Measurements from ENCODE around the gene IFIT3. TPM values are rescaled to one million over a fixed set of nuclear protein-coding genes. Genes with fewer than 3 reads are reported as not detected.

The IFIT3 gene
- total RNA-seq, 1 donor from 2014 or later = 8.1 TPM

DNA sequence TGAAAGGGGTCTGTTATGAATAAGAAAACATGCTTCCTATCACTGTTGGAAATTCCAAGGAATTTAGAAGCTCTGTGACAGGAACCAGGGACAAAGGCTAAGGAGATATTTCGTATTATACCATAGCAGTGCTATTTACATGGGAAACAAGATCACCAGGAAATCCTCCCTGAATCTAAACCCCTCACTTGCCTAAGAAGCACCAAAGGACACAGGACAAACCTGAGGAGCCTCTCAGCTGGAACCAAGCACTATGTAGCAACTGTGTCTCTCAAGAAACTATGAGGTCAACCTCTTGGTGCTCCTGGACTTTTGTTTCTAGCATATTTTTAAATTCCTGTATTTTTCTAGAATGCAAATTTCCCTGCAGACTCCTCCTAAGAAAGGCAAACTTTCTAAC is 29.3 kb downstream of the IFIT3 start:
- DNase-seq (ENCODE audit: low read depth in 2 of 2) = no peak

DNA sequence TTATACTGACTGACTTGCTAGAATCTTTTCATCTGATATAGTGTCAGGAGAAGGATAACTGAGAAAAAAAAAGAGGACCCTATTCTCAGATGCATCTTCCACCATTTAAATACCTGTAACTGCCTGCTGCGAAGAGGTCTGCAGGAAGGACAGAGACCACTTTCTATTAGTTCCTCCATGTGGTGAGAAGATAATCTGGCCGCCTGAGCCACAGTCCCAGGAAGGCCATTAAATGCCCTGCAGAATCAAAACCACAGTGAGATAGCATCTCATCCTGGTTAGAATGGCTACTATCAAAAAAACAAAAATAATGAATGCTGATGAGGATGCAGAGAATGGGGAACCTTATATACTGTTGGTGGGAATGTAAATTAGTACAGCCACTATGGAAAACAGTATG is 30.2 kb downstream of the IFIT3 start:
- no peak for DNase-seq (ENCODE audit: low read depth in 2 of 2)

DNA sequence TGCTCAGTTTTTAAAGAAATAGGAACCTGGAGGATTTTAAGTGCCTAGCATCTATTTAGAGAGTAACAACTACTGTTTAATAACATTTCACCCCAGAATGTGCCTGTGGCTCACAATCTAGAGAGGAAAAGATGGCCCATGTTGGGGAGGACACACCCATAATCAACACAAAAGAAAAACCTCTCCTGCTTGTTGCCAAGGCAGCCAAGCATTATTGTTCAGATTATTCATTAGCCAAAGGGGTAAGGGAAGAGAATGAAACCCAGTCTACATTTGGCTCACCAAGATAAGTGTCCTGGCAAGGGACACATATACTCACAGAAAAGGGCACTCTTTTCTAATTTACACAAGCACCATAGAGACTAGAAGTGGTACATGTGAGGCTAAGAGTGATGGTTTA is 32.4 kb downstream of the IFIT3 start:
- DNase-seq (ENCODE audit: low read depth in 2 of 2) = no peak

DNA sequence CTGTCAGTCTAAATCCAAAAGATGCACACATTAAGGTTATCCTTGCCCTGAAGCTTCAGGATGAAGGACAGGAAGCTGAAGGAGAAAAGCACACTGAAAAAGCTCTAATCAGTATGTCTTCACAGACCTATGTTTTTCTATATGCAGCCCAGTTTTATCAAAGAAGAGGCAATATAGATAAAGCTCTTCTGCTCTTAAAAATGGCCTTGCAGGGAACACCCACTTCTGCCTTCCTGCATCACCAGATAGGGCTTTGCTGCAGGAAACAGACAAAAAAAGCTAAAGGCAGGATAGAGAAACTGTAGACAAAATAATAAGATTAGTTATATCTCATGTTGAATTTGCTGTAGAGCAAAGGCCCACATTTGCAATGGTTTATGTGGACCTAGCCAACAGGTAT is 35.1 kb downstream of the IFIT3 start:
- DNase-seq (ENCODE audit: low read depth in 2 of 2) = no peak

DNA sequence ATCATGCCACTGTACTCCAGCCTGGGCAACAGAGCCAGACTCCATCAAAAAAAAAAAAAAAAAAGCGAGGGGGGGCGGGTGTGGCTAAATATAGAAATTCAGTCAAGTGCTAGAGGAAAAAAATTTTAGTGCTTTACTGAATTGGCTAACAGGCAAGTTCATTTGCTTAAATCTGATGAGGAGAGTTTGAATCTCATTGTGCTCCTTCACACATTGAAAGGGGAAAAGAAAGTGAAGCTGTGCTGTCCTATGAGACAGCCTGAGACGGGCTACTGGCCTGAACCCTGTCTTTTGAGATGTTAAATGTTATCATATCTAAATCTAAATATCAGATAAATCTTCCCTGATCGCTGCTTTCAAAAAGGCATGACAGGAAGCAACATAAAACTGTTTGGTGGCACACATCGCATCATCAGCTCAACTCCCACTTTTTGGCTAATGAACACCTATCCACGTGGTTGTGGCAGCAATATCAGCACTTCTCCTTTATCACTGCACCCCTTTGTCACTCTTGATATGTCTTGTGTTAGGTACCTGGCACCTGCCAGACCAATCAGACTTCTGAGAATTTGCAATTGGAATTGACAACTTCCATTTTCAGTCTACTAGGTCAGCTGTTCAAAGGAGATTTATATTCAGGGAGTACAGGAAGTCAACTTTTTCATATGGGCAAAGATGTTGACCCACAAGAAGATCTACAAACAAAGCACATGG is 36.1 kb downstream of the IFIT3 start:
- DNase-seq (ENCODE audit: low read depth in 2 of 2) = no peak

DNA sequence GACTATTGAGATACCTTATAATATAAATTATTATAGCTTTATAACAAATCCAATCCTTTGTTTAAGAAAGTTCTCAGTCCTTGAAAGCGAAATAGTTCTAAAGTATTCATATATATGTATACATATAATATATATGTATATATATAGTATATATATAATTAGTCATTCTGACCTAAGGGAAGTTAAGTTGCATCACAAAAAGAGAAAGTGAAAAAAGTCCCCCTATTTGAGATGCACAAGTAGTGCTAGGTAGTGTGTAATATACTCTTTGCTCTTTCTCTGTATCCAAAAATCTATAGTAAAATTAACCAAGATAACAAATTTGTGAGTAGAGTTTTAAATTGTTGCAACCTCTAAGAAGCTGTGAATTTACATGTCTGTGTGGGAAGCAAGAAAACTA is 36.7 kb downstream of the IFIT3 start:
- DNase-seq (ENCODE audit: low read depth in 2 of 2) = no peak

DNA sequence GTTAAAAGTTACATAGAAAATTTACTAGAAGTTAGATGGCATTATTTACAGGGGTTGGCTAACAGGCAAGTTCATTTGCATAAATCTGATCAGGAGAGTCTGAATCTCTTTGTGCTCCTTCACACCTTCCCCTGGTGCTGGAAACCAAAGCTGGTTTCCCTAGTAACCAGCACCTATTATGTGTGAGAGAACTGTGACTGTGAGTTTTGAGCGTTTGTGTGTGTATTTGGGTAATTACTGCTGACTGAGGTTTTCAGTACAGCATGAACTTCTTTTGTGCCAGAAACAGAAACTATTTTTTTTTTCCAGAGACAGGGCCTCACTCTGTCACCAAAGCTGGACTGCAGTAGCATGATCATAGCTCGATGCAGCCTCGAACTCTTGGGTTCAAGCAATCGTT is 39.7 kb downstream of the IFIT3 start:
- peak in 1 of 2 donors; percentile 66 for DNase-seq (ENCODE audit: low read depth in 2 of 2)

DNA sequence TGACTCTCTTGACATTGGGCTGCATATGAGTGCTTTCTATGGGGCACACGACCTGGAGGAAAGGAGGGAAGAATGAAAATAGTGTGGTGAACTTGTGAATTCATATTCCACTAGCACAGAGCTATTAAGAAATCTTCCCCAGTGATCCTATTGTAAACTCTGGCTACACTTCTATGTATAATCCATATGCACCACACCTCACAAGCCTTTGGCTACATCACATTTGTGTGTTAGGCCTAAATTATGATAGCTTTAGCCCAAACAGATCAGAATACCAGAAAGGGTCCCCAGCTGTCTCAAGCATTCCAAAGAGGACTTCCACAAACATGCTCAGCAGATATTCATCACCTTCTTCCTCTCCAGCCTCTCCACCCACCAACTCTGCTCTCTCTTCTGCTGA is 40.3 kb downstream of the IFIT3 start:
- DNase-seq (ENCODE audit: low read depth in 2 of 2) = no peak

DNA sequence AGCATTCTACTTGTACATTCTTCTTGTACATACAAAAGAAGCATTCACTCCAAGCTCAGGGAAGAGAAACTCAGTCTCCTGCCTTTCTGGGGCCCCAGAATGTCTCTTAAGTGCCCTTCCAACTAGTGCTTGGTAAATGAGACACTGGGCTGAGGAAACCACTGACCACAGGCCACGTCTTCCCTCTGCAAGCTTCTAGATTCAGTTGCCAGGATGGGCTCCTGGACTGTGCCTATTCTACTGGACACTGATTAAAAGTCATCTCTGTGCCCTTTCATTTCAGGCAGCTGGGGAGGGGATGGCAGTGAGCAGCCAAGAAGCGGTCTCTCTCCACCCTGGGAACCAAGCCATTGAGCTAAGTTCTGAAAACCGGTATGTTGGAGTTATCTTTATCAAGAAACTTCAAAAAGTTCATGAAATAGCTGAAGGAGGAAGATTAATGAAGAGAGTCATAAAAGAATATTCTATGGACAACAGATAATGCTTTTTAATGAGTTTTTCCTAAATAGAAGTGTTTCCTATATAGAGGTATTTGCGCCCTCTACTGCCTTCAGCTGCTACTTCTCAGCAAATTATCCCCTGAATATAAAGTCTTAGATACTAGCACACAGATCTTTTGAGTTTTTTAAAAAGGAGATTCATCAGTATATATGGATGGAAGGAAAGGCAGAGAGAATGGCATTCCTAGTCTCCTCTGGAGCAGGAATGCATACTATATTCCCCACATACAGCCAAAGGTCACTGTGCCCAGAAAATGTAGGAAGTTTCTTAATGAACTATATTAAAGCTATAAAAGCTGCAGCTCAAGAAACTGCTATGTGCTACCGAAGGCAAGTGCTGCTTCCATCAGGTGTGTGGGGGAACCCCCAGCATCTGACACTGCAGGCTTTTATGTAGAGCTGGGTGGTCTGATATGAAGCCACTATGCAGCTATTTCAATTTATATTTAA is 41.6 kb downstream of the IFIT3 start:
- DNase-seq (ENCODE audit: low read depth in 2 of 2) = peak; percentile 64 to 73

DNA sequence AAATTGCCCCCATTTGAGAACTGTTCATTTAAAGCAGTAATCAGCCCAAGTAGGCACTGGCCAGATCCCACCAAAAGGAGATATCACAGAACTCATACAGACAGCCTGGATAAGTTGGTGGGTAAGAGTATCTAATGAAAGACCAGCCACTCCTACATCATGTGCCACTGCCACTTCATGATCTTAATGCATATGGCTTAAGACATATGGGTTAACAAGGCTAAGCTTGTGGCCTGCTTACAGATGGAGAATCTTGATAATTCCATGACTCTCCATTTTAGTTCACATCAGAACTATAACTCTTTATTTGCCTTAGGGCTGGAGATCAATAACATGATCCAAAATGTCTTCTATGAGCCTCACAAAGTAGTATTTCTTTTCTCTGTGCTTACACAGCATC is 43.3 kb downstream of the IFIT3 start:
- no peak for DNase-seq (ENCODE audit: low read depth in 2 of 2)

DNA sequence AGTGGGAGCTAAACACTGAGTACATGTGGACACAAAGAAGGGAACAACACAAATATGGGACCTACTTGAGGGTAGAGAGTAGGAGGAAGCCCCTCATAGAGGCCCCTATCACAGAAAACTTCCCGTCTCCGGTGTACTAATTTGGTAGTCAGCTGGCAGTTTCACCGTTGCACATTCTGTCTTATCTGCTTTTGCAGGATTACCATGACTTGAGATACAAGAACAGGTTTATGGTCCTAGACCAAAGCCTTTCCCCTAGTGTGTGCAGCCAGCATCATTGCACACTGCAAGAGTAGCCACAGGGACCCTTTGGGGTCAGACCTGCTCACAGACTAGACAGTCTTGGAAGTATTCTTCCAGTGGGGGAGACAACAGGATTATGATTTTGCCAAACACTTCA is 44.2 kb downstream of the IFIT3 start:
- DNase-seq (ENCODE audit: low read depth in 2 of 2) = no peak

DNA sequence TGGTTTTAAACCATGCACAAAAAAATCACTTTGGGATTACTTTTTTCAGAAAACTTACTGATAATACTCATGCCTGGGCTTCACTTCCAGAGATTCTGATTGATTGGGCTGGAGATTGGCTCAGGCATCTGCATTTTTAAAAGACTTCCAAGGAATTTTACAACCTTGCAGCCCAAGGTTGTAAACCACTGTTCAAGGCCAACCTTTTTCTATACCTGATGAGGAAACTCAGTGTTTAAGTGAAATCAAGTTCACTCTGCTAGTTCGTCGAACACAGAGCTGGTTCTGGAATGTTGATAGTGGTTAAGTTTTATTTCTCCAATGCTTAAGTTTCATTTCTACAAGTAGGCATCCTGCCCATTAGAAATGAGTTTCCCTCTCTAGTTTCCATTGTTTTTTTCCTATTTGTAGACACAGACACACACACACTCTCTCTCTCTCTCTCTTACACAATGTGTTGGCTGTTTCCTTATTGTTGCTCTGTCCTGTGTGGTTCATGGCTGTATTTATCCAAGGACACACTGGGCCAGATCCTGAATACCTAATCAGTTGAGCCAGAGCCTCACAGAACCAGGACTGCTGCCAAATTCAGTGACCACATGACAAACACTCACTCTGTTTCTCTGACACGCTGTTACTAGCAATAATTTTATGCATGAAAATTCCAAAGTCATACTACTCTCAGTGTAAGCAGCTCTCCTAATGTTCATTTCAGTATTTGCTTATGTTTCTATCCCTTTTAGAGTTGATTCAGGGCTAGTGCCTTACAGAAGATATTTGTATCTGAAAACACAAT is 46.3 kb downstream of the IFIT3 start:
- DNase-seq (ENCODE audit: low read depth in 2 of 2) = peak; percentile 94 to 99

DNA sequence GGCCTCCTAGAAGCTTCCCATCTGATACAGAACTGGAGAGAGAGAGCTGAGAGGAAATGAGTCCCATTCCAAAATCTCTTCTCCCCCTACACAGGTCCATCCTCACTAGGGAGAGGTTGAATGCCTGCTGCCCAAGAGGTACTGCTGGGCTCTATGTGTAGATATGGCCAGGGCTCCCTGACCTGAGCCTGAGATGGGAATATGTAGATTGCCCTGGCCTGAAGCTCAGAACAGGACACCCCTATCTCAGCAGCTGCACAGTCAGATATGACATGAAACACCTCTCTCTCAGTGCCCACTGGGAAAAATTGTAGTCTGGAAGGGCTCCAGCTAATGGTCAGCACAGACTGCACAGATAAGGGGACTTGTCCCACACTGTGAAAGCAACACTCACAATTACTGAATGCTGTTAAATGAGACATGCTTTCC is 46.9 kb downstream of the IFIT3 start:
- peak in 1 of 2 donors; percentile 77 for DNase-seq (ENCODE audit: low read depth in 2 of 2)

DNA sequence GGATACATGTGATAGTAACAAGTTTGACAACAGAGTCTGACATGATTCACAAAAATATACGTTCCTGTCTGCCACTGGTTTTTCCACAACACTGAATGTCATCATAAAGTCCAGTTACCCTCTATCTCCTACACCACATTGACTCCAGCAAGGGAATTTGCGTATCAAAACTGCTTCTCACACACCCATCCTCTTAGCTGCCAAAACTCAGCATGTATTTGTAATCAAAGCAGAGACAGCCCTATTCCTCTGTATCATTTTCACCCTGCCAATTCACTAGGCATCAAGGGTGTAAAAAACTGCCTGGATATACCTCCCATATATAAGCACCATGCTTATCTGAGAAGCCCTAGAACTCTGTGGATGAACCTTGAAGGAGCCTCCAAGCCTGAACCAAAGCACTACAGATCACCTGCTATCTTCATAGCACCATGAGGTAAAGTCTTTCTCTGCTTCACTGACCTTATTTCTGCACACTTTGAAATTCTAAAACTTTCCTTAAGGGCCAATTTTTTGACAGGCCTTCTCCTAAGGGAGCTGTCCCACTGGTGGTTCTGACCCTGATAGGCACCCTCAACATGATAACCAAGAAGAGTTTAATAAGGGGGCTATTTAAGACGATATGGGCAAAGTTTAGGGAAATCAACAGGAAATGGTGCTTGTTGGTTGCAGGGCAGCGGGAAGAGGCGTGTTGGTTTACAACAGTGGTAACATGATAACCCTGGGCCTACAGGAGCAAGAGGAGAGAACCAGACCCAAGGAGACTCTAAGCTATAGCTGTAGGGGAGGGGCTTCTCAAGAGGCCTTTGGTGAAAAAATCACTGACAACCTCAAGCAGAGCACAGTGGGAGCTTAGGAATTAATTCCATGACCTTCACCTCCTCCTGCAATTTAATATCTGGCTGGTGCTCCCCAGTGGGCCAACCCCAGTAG is 50.2 kb downstream of the IFIT3 start, which contains the start of gene IFIT1B:
TSS of gene IFIT1B (plus strand) at position 352 of the 933 bp plus-strand sequence. CDS start at position 432, 80 bp downstream.
- DNase-seq (ENCODE audit: low read depth in 2 of 2) = no peak

DNA sequence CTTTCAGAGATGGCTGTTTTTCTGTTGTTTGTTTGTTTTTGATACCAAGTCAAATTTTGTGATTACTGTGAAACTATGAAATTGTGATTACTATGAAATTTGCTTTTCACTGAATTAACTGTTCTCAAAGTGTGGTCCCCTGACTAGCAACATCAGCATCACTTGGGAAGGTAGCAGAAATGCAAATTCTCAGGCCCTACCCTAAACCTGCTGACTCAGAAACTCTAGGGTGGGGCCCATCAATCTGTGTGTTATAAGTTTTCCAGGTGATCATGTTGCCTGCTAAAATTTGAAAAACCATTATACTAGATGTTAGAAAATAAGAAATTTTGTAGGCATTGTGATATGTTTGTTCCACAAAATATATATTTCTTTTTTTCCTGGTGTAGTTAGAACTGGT is 51.3 kb downstream of the IFIT3 start:
- no peak for DNase-seq (ENCODE audit: low read depth in 2 of 2)

DNA sequence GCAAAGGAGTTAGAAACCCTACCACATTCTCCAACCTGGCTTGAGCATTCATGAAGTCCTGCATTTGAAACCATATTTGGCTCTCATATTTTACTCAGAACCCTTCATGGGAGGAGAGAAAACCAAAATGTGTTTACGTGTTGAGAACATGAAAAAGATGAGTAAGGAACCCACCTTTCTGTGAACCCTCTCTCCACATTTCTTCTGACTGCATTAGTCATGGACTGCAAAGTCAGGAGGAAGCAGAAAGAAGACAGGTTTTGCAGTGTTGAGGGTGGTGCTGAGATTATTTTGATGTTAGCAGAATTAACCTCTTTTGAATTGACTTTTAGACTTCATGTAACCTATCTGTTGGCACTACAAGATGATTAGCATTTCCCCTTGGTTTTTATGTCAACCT is 55.0 kb downstream of the IFIT3 start:
- no peak for DNase-seq (ENCODE audit: low read depth in 2 of 2)

DNA sequence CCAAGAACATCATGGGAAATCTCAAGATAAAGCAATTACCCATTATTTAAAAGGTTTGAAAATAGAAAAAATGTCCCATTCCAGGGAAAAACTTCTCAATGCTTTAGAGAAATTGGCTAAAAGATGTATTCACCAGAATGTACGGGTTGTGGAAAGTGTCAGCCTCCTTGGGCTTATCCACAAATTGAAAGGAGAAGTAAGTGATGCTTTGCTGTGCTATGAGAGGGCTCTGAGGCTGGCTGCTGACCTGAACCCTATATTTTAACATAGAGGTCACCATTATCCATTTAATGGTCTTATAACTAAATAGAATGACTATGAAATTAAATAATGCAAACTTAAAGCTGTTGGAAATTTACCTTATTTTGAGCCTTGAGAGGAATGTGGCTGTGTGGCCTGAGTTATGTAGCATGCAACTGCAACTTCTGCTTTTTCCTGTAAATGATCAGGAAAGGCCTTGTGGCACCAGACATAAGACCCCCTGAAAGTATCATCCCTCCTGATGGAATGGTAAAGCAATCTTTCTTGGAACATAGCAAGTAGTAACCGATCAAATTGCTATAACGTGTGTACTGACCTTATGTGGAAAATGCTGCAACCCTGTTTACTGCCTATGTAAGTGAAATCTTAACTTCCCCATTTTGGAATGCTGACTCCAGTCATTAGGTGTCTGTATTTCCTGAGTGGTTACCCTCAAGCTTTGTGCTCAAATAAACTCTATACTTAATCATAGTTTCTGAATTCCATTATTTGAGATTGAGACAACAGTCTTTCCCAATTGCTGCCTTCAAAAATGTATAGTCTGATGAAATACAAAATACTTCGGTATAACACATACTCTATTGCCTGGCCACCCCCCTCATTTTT is 56.9 kb downstream of the IFIT3 start:
- DNase-seq (ENCODE audit: low read depth in 2 of 2) = no peak

DNA sequence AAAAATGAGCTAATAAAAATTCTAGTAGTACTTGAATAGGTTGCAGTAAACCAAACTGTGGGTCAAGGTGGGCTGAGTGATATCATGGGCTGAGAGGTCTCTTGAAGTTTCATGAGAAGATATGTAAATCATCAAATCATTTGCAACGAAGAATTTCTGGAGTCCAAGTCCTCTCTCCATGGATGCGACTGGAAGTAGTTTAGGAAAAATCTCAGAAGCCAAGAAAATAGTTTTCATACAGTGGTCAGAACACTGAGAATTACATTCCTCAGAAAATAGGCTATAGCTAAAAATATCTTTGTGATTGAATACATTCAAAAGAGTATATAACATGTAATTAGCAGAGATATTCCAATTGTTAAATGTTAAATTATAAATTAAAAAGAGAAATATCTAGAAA is 61.0 kb downstream of the IFIT3 start:
- DNase-seq (ENCODE audit: low read depth in 2 of 2) = no peak

DNA sequence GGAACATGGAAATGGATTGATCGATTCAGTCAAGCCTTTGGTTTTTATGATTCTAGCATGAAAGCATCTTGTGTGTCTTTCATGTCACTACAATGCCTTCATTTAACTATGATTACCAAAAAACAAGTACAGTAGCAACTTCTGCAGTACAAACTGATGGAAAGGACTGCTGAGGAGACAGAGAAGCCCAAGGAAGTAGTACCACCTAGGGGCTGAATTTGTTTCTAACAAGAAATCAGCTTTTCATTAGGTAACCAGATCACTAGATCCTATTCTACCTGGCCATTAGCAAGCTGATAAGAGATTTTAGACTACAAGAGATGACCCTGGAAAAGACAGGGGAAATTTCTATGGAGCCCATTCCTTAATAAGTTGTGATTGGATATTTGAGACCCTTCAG is 61.5 kb downstream of the IFIT3 start:
- DNase-seq (ENCODE audit: low read depth in 2 of 2) = peak; percentile 16 to 32
